T-cell (primary cell): ENCODE measurements around the gene CTCFL. TPM values are rescaled to one million over a fixed set of nuclear protein-coding genes. Genes with fewer than 3 reads are reported as not detected.
A peak's percentile ranks its signal among the peaks of the same experiment; 100 is the strongest.

Experiments
- ATAC-seq, 4 experiments: fragments of 200-7000 bp in 3 of 4; fragments of 150-1000 bp in 1 of 4; cut with Tn5 transposase; replicated peaks in 1 of 4; 1 replicate in 3 of 4; 2 replicates in 1 of 4; pipeline ENCODE4 v1.10.0; 2021; ENCODE audit warnings: moderate library complexity in 3 of 4, mild to moderate bottlenecking in 2 of 4, moderate number of reproducible peaks in 1 of 4
- CTCF ChIA-PET, 2 donors: fragments of 300-600 bp; sonication (Branson Sonifier 250); formaldehyde crosslinking; loops; one replicate each; lab custom pipeline; 2022; ENCODE audit warnings: antibody characterized with exemption in 2 of 2; lab: Charles Lee
- POLR2A ChIA-PET, 2 donors: fragments of 300-600 bp; sonication (Branson Sonifier 250); formaldehyde crosslinking; loops; one replicate each; lab custom pipeline; 2022; ENCODE audit warnings: antibody characterized with exemption in 2 of 2; lab: Charles Lee
- DNase-seq, 35 experiments: peaks; one replicate each; pipeline versions ENCODE4 v3.0.0 to v3.0.0-alpha.2; 2013 to 2023
- H3K27ac ChIP-seq: one replicate; pipeline ENCODE4 v1.5.1; 2013; ENCODE audit warnings: low read length
- H3K27me3 ChIP-seq, 2 experiments: replicated peaks in 1 of 2; 1 replicate in 1 of 2; 2 replicates in 1 of 2; pipeline versions ENCODE4 v1.6.1 to v1.7.0; 2013; ENCODE audit warnings: low read length in 1 of 2, mixed read lengths in 1 of 2; ENCODE audit not compliant: control insufficient read depth in 2 of 2, insufficient read depth in 2 of 2; ENCODE audit errors: extremely low read depth in 1 of 2
- H3K36me3 ChIP-seq, 2 donors: 1 replicate in 1 of 2; 2 replicates in 1 of 2; pipeline versions ENCODE4 v1.6.1 to v1.7.0; 2013; ENCODE audit warnings: low read length in 1 of 2; ENCODE audit not compliant: control insufficient read depth in 2 of 2, insufficient read depth in 1 of 2; ENCODE audit errors: extremely low read depth in 1 of 2
- H3K4me1 ChIP-seq, 2 experiments: 1 replicate in 1 of 2; 2 replicates in 1 of 2; pipeline versions ENCODE4 v1.6.1 to v1.7.0; 2013; ENCODE audit warnings: low read length in 2 of 2, mixed read lengths in 1 of 2; ENCODE audit not compliant: insufficient read depth in 2 of 2, control insufficient read depth in 1 of 2; ENCODE audit errors: extremely low read depth in 1 of 2
- H3K4me3 ChIP-seq, 2 donors: 1 replicate in 1 of 2; 2 replicates in 1 of 2; pipeline versions ENCODE4 v1.5.1 to v1.7.0; 2013; ENCODE audit warnings: mild to moderate bottlenecking in 2 of 2, low read length in 1 of 2, moderate library complexity in 1 of 2; ENCODE audit not compliant: control insufficient read depth in 1 of 2; ENCODE audit errors: extremely low read depth in 1 of 2
- H3K9me3 ChIP-seq: 2 replicates; pipeline ENCODE4 v1.7.0; 2013
- H3K27ac Mint-ChIP-seq, 2 donors: one replicate each; pipeline ENCODE4 v1.8.0; 2020 to 2021; ENCODE audit warnings: mild to moderate bottlenecking in 2 of 2, mixed read lengths in 2 of 2
- H3K27me3 Mint-ChIP-seq, 2 donors: one replicate each; pipeline ENCODE4 v1.8.0; 2021 to 2022; ENCODE audit warnings: mixed read lengths in 2 of 2
- H3K36me3 Mint-ChIP-seq: one replicate; pipeline ENCODE4 v1.8.0; 2021; ENCODE audit warnings: mixed read lengths
- H3K4me1 Mint-ChIP-seq, 3 donors: one replicate each; pipeline ENCODE4 v1.8.0; 2020 to 2022; ENCODE audit warnings: mixed read lengths in 3 of 3, mild to moderate bottlenecking in 1 of 3
- H3K4me3 Mint-ChIP-seq, 3 donors: one replicate each; pipeline ENCODE4 v1.8.0; 2020 to 2022; ENCODE audit warnings: mild to moderate bottlenecking in 3 of 3, mixed read lengths in 3 of 3, moderate library complexity in 3 of 3
- H3K9me3 Mint-ChIP-seq, 3 donors: one replicate each; pipeline ENCODE4 v1.8.0; 2020 to 2022; ENCODE audit warnings: mixed read lengths in 3 of 3
- WGBS: methylation state at CpG from one replicate; pipeline ENCODE4 v1.1.5; 2013; ENCODE audit warnings: missing lambda C conversion rate; ENCODE audit not compliant: insufficient coverage; 5-methylcytosine and 5-hydroxymethylcytosine counted together
- total RNA-seq, 35 experiments: library from RNA in 6 of 35; stranded (reverse) in 6 of 35; fragments of 120-200 nt in 1 of 35; gene quantifications; one replicate each; pipeline versions ENCODE4 v1.2.1 to v1.2.4 and lab custom pipeline; 2013 to 2026

CTCFL gene
- total RNA-seq, 5 donors from 2014 or later (not counting 1 experiment from before 2014, with no cell fraction given): 0.15 to 0.25 TPM; not detected in 3

DNA sequence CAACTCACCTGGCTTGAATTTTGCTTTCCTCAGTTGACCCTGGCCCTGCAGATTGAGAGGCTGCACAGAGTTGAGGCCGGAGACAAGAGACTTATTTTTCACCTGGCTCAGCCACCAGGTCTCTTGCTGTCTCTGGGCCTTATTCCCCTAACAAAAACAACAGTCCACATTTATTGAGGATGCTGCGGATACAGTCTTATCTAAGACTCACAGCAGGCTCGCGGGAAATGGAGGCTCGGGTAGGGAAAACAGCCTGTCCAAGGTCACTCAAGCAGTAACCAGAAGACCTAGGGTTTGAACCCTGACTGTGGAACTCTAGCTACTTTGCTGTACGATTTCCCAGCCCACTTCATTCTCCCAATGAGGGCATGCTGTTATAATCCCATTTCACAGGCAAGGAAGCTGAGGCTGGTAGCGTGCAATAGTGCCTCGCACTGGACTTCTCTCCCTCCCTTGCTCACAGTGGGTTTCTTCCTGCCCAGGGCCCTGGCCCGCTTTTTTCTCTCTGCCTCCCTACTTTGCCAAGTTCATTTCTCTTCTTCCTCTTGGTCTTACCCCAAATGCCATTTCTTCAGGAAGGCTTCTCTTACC is 76.1 kb downstream of the CTCFL start:
- Mint-ChIP-seq H3K4me3 (no peak overlapping the region), H3K27ac (peak overlapping the region in 1 of 2 donors; percentile 24), H3K9me3 (no peaks in the 10 kb centered on the region), H3K4me1 (peaks cover 31 to 55% (median 41%) of the 10 kb centered on the region in 3 donors), H3K36me3 (no peaks in the 10 kb centered on the region), H3K27me3 (no peaks in the 10 kb centered on the region)
- H3K9me3 ChIP-seq: no peaks in the 10 kb centered on the region
- H3K27ac ChIP-seq: no peak overlapping the region
- ChIA-PET POLR2A (no interaction called here), CTCF (no interaction called here)
- no peak for ATAC-seq
- H3K27me3 ChIP-seq: peaks cover 0 to 2% of the 10 kb centered on the region in 2 experiments
- no peaks in the 10 kb centered on the region for H3K36me3 ChIP-seq
- no peak for DNase-seq
- WGBS: 94% methylated on average over 9 of the region's 9 CpGs
- H3K4me3 ChIP-seq: no peak overlapping the region
- peaks cover 23 to 38% of the 10 kb centered on the region in 2 experiments for H3K4me1 ChIP-seq

Other genes starting within 250 kb of the CTCFL start
- gene SPO11, start 195.3 kb downstream of the CTCFL start, total RNA-seq: not detected
- 10 to 100 TPM; 29.0 to 41.1 (median 29.4) TPM for gene RAE1, start 173.9 kb downstream of the CTCFL start, total RNA-seq
- gene RBM38, start 133.7 kb downstream of the CTCFL start, total RNA-seq: 100 to 1,000 TPM; 111 to 271 (median 124) TPM
- gene PCK1, start 36.0 kb upstream of the CTCFL start, total RNA-seq: under 1 TPM in 3 of 5 donors, not detected in 2; 0.25 to 0.53 (median 0.26) TPM
- 10 to 100 TPM in 4 of 5 donors, 1 to 10 TPM in 1; 8.6 to 41.1 (median 20.6) TPM for gene ZBP1, start 95.3 kb upstream of the CTCFL start, total RNA-seq
- 10 to 100 TPM in 3 of 5 donors, 1 to 10 TPM in 2; 6.0 to 30.4 (median 21.7) TPM for gene PMEPA1, start 184.9 kb upstream of the CTCFL start, total RNA-seq